Caco-2 (cell line): Measurements from ENCODE around the gene LOC128125822.

Experiments used
- BruUV-seq: library from RNA; stranded (reverse); fragments of 400-500 nt; replicated peaks from 2 replicates; lab custom pipeline; 2021; lab: Mats Ljungman, UMichigan
- CTCF ChIA-PET: fragments of 300-600 bp; sonication (Branson Sonifier 250); formaldehyde crosslinking; loops from one replicate; lab custom pipeline; 2022; ENCODE audit warnings: antibody characterized with exemption; lab: Charles Lee
- POLR2A ChIA-PET: fragments of 300-600 bp; sonication (Branson Sonifier 250); formaldehyde crosslinking; loops from one replicate; lab custom pipeline; 2022; ENCODE audit warnings: antibody characterized with exemption; lab: Charles Lee
- DNase-seq, 2 experiments: peaks; one replicate each; pipeline versions ENCODE4 v3.0.0 to v3.0.0-alpha.2; 2020 to 2022
- H3K27me3 ChIP-seq: replicated peaks from 2 replicates; pipeline ENCODE4 v1.6.0; 2011; ENCODE audit warnings: low read length; ENCODE audit not compliant: control insufficient read depth, insufficient read depth
- H3K36me3 ChIP-seq: 2 replicates; pipeline ENCODE4 v1.5.1; 2011; ENCODE audit warnings: low read length; ENCODE audit not compliant: control insufficient read depth, insufficient read depth
- H3K4me1 ChIP-seq: fragments of 250-450 bp; sonication (Bioruptor Pico); 2 replicates; pipeline ENCODE4 v1.5.1; 2020; ENCODE audit warnings: mild to moderate bottlenecking
- H3K4me3 ChIP-seq: 2 replicates; pipeline ENCODE4 v1.5.1; 2011; ENCODE audit warnings: low read depth, mild to moderate bottlenecking, control low read depth, low read length
- H3K9me3 ChIP-seq: fragments of 250-450 bp; sonication (Bioruptor Pico); 2 replicates; pipeline ENCODE4 v1.5.1; 2020; ENCODE audit warnings: mild to moderate bottlenecking, moderate library complexity
- H3K27ac Mint-ChIP-seq: one replicate; pipeline ENCODE4 v1.8.0; 2022; ENCODE audit warnings: mixed read lengths; ENCODE audit not compliant: unreplicated experiment
- H3K27me3 Mint-ChIP-seq: one replicate; pipeline ENCODE4 v1.8.0; 2022; ENCODE audit warnings: mixed read lengths; ENCODE audit not compliant: insufficient read depth, unreplicated experiment
- H3K36me3 Mint-ChIP-seq: one replicate; pipeline ENCODE4 v1.8.0; 2022; ENCODE audit warnings: mild to moderate bottlenecking, mixed read lengths; ENCODE audit not compliant: insufficient read depth, unreplicated experiment
- H3K4me1 Mint-ChIP-seq: one replicate; pipeline ENCODE4 v1.8.0; 2022; ENCODE audit warnings: low read depth, mixed read lengths; ENCODE audit not compliant: unreplicated experiment
- H3K4me3 Mint-ChIP-seq: one replicate; pipeline ENCODE4 v1.8.0; 2022; ENCODE audit warnings: mild to moderate bottlenecking, moderate library complexity, mixed read lengths; ENCODE audit not compliant: unreplicated experiment
- H3K9me3 Mint-ChIP-seq: one replicate; pipeline ENCODE4 v1.8.0; 2022; ENCODE audit warnings: mixed read lengths; ENCODE audit not compliant: unreplicated experiment
- CTCF ChIP-seq, 2 experiments: fragments of 200-600 bp in 1 of 2; IDR thresholded peaks; 1 replicate in 1 of 2; 2 replicates in 1 of 2; pipeline versions ENCODE4 v1.5.1 to v1.8.0; 2011 to 2022; ENCODE audit warnings: antibody characterized with exemption in 1 of 2, control low read depth in 1 of 2, inconsistent platforms in 1 of 2, low read depth in 1 of 2, low read length in 1 of 2, mild to moderate bottlenecking in 1 of 2, moderate library complexity in 1 of 2; ENCODE audit not compliant: insufficient read depth in 1 of 2, severe bottlenecking in 1 of 2, unreplicated experiment in 1 of 2
- intact Hi-C: fragments of 100-400 bp; cut with micrococcal nuclease; formaldehyde crosslinking; loops from one replicate; pipeline ENCODE4 v1.10.0; 2022; ENCODE audit not compliant: unreplicated experiment

Gene LOC128125822

GRCh38 chr6:63554782-63555181, 17.5 kb upstream of the LOC128125822 start:
- Mint-ChIP-seq H3K27me3 (no peaks in the 10 kb centered on the region), H3K27ac (no peak overlapping the region)
- BruUV-seq = no TSS peak

GRCh38 chr6:63556369-63556768, 15.9 kb upstream of the LOC128125822 start:
- Mint-ChIP-seq H3K4me1 (peaks cover 23% of the 10 kb centered on the region), H3K9me3 (no peaks in the 10 kb centered on the region), H3K27me3 (no peaks in the 10 kb centered on the region), H3K36me3 (peaks cover 8% of the 10 kb centered on the region), H3K27ac (no peak overlapping the region), H3K4me3 (no peak overlapping the region)
- TF ChIP-seq CTCF (IDR thresholded peaks at IDR 0.05; ENCODE audit: insufficient read depth in 1 of 2, low read depth in 1 of 2, low read length in 1 of 2, severe bottlenecking in 1 of 2, unreplicated experiment in 1 of 2) = no peak
- ChIA-PET POLR2A (no interaction called here), CTCF (no interaction called here)
- Histone ChIP-seq H3K27me3 (no peaks in the 10 kb centered on the region), H3K4me1 (peaks cover 14% of the 10 kb centered on the region; the same call in 1 of the 2 replicates), H3K4me3 (no peak overlapping the region), H3K36me3 (no peaks in the 10 kb centered on the region), H3K9me3 (no peaks in the 10 kb centered on the region)
- no peak for DNase-seq
- no TSS peak for BruUV-seq
- intact Hi-C loops = no loop called here

More at GRCh38 chr6:63554782-63555181, 17.5 kb upstream of the LOC128125822 start:
- POLR2A ChIA-PET = no interaction called here
- DNase-seq = no peak
- TF ChIP-seq CTCF (IDR thresholded peaks at IDR 0.05; ENCODE audit: insufficient read depth in 1 of 2, low read depth in 1 of 2, low read length in 1 of 2, severe bottlenecking in 1 of 2, unreplicated experiment in 1 of 2) = no peak
- Histone ChIP-seq H3K4me1 (peaks cover 9% of the 10 kb centered on the region; the same call in 1 of the 2 replicates), H3K36me3 (no peaks in the 10 kb centered on the region), H3K4me3 (no peak overlapping the region), H3K27me3 (no peaks in the 10 kb centered on the region), H3K9me3 (no peaks in the 10 kb centered on the region)
- Mint-ChIP-seq H3K4me1 (peaks cover 16% of the 10 kb centered on the region), H3K36me3 (peaks cover 8% of the 10 kb centered on the region), H3K4me3 (no peak overlapping the region), H3K9me3 (no peaks in the 10 kb centered on the region)
- CTCF ChIA-PET = no interaction called here
- intact Hi-C loops = no loop called here

GRCh38 chr6:63558278-63558677, 14.0 kb upstream of the LOC128125822 start:
- no peak overlapping the region for H3K4me3 ChIP-seq
- peaks cover 14% of the 10 kb centered on the region; the same call in 1 of the 2 replicates for H3K4me1 ChIP-seq
- H3K9me3 Mint-ChIP-seq = no peaks in the 10 kb centered on the region
- BruUV-seq = no TSS peak
- H3K9me3 ChIP-seq = no peaks in the 10 kb centered on the region
- no peak for TF ChIP-seq CTCF (IDR thresholded peaks at IDR 0.05; ENCODE audit: insufficient read depth in 1 of 2, low read depth in 1 of 2, low read length in 1 of 2, severe bottlenecking in 1 of 2, unreplicated experiment in 1 of 2)
- H3K27me3 ChIP-seq = no peaks in the 10 kb centered on the region
- no peaks in the 10 kb centered on the region for H3K27me3 Mint-ChIP-seq
- H3K36me3 ChIP-seq = no peaks in the 10 kb centered on the region
- no peak overlapping the region for H3K27ac Mint-ChIP-seq
- ChIA-PET POLR2A (no interaction called here), CTCF (no interaction called here)
- DNase-seq = no peak
- H3K4me3 Mint-ChIP-seq = no peak overlapping the region
- H3K4me1 Mint-ChIP-seq = peaks cover 27% of the 10 kb centered on the region
- H3K36me3 Mint-ChIP-seq = peaks cover 8% of the 10 kb centered on the region
- intact Hi-C loops = no loop called here
